Peyer's patch (tissue), 4 donors: ENCODE measurements around the gene CD6.

Experiments
- CTCF ChIP-seq, 6 experiments: fragments of 450-650 bp in 4 of 6; fragments of 200-600 bp in 2 of 6; sonication (generic) in 1 of 6; IDR thresholded peaks; one replicate each; pipeline ENCODE4 v1.5.1; 2017 to 2019; ENCODE audit warnings: antibody characterized with exemption in 6 of 6, mild to moderate bottlenecking in 3 of 6, moderate library complexity in 1 of 6
- POLR2A ChIP-seq, 2 donors: fragments of 450-650 bp; IDR thresholded peaks; one replicate each; pipeline ENCODE4 v1.5.1; 2017; ENCODE audit warnings: antibody characterized with exemption in 2 of 2, mild to moderate bottlenecking in 2 of 2, moderate library complexity in 2 of 2

GRCh38 chr11:60928563-60929001 lies 42.9 kb upstream of the CD6 start:
- no peak for TF ChIP-seq CTCF (IDR thresholded peaks at IDR 0.05)
- no peak for TF ChIP-seq POLR2A (IDR thresholded peaks at IDR 0.05)
